Measurements from ENCODE around the gene CDC20. TPM values are rescaled to one million over a fixed set of nuclear protein-coding genes. Genes with fewer than 3 reads are reported as not detected.
A peak's percentile ranks its signal among the peaks of the same experiment; 100 is the strongest.
"Not testable (repeated sequence)": the region's sequence is repeated elsewhere in the genome, so short reads cannot be mapped to it uniquely, and the experiment has no call there.

CDC20 gene
- total RNA-seq, 1 experiment from 2014 or later: 190 TPM

DNA sequence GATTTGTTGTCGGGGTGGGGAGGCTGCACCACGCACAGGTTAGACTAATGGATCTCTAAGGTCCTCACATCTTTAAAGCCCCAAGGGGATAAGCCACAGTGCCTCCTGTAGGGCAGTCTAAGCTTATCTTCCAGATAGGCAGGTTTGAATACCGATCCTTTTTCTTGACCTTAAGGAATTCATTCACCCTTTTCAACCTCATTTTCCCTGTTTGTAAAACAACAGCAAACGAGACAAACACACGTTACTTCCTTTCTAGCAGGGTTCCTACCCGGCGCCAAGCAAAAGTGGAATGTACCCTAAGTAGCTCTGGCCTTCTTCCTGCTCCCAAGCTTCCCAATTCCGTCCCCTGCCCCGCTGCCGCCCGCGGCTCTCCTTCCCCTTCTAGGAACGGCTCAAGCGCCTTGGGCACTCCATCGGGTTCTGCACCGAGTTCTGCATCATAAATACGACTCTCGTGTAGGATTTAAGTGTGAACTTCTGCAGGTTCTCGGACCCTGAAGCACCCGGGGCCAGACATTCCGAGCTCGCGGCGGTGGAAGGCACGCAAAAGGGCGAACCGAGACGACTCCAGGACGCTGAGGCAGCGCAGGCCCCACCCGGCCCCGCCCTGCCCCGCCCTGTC, 548 bp upstream of the CDC20 start:
- DNase-seq (ENCODE audit: low spot score): peak; percentile 70

DNA sequence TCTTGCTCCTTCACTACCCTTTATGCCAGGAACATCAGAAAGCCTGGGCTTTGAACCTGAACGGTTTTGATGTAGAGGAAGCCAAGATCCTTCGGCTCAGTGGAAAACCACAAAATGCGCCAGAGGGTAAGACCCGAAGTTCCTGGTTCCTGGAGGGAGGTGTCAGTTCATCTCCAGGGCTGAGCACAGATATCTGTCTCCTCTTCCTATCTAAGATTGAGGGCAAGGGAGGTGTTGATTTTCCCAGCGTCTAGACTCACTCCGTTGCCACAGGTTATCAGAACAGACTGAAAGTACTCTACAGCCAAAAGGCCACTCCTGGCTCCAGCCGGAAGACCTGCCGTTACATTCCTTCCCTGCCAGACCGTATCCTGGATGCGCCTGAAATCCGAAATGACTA, 915 bp downstream of the CDC20 start:
- DNase-seq (ENCODE audit: low spot score): peak; percentile 37

DNA sequence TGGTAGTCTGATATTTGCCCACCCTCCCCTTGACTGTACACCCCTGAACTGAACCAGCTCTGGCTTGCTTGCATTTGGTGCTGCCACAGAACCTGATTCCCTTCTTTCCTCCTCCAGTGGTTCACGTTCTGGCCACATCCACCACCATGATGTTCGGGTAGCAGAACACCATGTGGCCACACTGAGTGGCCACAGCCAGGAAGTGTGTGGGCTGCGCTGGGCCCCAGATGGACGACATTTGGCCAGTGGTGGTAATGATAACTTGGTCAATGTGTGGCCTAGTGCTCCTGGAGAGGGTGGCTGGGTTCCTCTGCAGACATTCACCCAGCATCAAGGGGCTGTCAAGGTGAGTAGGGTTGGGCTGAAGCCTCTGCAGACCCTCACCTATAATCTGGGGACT, 1.8 kb downstream of the CDC20 start:
- DNase-seq (ENCODE audit: low spot score): no peak

DNA sequence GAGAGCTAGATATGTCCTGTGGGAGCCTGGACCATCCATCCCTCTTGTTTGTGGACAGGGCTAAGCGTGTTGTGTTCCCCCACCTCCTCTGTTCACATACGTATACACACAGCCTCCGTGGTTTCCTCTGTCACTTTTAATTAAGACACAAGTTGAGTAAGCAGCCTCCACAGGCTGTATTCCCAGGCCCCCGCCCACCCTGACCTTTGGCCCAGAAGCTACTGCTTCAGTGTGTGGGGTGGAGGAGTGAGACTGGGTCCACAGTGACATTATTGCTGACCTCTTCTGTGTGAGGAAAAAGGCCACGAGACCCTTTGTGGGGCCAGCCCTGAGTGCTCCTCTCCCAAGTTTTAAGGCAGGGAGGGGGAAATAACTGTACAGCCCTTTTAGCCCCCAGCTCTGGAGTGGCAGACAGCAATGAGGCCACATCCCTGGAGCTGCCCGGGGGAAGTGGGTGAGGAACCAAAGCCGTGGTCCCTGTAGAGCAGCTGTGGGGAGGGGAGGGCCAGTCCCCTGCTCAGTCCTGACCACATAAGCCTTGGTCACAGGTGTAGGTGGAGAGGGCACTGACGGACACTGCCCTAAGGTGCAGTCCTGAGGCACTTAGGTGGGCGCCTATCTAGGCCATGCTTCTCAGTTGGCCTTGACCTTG, 4.6 kb downstream of the CDC20 start:
- peak; percentile 19 for DNase-seq (ENCODE audit: low spot score)

- DNase-seq (ENCODE audit: low spot score): no peak
Measured at GRCh38 chr1:43363935-43364525, 5.2 kb downstream of the CDC20 start.

DNA sequence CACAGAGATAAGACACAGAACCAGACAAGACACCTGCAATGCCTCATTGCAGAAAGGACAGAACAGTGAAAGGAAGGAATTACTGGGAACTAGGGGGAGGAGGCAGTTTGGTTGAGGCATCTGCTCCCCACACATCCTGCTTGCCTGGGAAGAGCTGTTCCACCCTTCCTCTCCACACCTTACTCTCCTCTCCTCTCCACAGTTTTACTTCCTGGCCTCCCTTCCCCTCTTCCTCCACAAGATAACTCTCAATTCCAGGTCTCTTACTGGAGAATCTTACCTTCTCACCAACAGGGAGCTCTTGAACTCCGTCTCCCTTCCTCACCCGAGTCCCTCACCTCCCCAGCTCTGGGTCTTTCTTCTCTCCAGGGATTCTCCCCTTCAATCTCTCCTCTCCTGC, 6.9 kb downstream of the CDC20 start:
- no peak for DNase-seq (ENCODE audit: low spot score)

- no peak for DNase-seq (ENCODE audit: low spot score)
Measured at GRCh38 chr1:43366179-43366578, 7.4 kb downstream of the CDC20 start.

DNA sequence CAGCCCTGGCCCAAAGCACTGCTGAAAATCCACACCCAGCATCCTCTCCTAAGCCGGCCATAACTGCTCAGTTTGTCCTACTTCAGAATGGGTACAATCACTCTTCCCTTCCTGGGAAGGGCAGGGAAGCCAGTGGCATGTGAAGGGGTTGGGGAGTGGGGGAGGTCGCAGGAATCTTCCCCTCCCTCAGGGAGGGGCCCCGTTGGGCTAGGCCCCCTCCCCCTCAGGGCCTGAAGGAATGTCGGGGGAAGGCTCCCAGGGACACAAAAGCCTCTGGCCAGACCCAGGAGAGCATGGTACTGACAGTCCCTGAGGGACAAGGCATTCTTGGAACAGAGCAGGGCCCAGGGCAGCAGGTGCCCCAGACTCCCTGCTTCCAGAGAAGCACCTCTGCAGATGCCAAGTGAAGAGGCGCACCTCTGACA, 7.8 kb downstream of the CDC20 start:
- DNase-seq (ENCODE audit: low spot score): peak; percentile 36

DNA sequence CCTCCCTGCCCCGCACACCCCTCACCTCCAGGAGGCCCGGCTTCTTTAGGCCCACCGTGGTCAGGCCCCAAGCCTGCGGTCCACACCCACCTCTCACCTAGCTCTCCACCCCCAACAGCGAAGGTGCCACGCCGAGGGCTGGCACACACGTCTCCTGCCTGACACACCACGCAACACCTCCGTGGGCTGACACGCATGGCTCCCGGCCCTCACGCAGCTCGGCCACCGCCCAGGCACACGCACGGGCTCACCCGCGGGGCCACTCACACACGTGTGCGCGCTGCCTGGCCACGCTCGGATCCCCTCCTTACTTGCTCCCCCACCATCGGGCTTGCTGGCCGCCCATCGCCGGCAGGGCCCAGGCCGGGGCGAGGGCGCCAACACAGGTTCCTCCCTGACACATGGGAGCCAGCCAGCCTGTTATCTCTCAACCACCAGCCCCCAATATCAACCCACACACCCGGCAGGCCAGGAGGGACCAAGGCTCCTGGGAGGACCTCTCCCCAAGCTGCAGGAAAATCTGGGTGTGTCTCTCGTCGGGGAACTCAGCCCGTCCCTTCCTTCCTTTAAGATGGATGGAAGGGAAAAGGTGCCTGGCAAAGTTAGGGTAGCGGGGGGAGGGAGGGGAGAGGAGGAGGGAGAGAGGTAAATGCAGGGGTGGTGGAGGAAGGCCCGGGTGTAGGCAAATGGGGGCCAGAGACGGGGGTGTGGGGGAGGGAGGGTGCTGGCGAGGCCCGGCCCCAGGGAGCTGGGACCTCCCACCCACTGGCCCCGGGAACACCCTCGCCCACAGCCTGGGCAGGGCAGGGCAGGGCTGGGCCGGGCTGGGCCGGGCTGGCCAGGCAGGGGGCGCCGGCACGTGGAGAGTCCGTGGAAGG, 8.5 kb downstream of the CDC20 start:
- DNase-seq (ENCODE audit: low spot score): peak; percentile 69

GRCh38 chr1:43367904-43368645, 9.3 kb downstream of the CDC20 start, which contains the start of gene ELOVL1:
Gene ELOVL1, minus strand, starts transcription at chr1:43368011. Its CDS starts 2,402 bp downstream, at chr1:43365609.
- DNase-seq (ENCODE audit: low spot score): peak; percentile 73

GRCh38 chr1:43368646-43369020, 9.9 kb downstream of the CDC20 start:
- DNase-seq (ENCODE audit: low spot score): peak; percentile 43

DNA sequence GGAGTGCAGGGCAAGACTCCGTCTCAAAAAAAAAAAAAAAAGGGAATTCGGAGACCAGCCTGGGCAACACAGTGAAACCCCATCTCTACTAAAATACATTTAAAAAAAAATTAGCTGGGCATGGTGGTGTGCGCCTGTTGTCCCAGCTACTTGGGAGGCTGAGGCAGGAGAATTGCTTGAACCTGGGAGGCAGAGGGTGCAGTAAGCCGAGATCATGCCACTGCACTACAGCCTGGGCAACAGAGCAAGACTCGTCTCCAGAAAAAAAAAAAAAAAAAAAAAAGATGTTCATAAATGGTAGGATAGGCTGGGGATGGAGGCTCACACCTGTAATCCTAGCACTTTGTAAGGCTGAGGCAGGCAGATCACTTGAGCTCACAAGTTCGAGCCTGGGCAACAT, 11.0 kb downstream of the CDC20 start:
- not testable (repeated sequence) for DNase-seq (ENCODE audit: low spot score)

DNA sequence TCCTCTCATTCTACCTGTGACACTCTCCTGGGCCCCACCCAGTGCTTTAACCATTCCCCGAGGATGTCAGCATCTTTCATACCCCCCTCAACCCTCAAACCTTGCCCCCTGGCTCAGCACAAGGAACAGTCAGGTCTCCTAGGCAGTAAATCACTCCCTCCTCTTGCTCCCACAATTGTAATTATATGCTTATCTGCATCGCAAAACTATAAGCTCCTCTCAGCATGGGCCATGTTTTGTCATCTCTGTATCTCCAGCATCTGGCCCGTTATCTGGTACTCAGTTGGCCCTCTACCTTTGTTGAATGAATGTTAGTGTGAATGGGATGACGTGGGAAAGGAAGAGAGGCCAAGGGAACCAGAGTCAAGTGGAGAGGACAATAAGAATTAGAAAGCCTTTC, 11.8 kb downstream of the CDC20 start:
- no peak for DNase-seq (ENCODE audit: low spot score)

GRCh38 chr1:43372172-43372571, 13.4 kb downstream of the CDC20 start:
- no peak for DNase-seq (ENCODE audit: low spot score)

- peak; percentile 93 for DNase-seq (ENCODE audit: low spot score)
Measured at GRCh38 chr1:43373066-43373940, 14.5 kb downstream of the CDC20 start.

DNA sequence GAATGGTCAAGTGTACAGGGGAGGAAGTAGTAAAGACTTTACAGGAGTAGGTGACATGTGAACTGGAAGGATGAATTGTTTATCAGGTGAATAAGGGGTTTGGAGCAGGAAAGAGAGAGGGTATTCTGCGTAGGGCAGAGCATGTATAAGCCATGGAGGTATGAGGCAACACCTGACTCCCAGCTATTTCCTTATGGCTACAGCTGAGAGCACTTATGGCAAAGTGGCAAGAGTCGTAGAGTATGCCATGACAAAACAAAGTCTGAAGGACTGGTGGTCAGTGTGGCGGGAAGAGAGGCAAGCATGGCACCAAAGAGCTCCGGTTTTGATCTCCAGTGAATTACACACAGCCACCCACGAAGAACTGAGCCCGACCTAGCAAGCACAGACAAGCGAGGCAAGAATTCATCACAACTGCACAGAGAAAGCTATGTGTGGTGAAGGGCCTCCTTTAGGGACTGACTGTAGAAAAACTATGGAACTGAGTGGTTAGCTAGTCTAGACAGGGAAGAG, 18.0 kb downstream of the CDC20 start:
- DNase-seq (ENCODE audit: low spot score): no peak

DNA sequence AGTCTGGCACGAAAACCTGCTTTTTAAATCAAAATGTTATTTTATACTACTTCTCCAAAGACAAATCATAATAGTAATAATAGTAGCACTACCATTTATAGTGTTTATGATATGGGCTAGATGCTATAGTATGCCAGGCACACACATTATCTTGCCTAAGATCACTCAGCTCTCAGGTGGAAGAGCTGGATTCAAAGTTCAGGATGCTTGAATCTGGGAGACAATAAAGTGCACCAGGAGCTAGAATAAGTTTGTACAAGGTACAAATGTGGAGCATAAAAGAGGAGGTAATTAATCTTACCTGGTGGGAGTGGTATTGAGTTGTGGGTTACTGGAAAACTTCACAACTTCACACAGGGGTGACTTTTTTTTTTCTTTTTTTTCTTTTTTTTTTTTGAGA, 19.1 kb downstream of the CDC20 start:
- DNase-seq (ENCODE audit: low spot score): no peak

- DNase-seq (ENCODE audit: low spot score): no peak
Measured at GRCh38 chr1:43379476-43379875, 20.7 kb downstream of the CDC20 start.

- DNase-seq (ENCODE audit: low spot score): no peak
Measured at GRCh38 chr1:43381612-43382011, 22.8 kb downstream of the CDC20 start.

DNA sequence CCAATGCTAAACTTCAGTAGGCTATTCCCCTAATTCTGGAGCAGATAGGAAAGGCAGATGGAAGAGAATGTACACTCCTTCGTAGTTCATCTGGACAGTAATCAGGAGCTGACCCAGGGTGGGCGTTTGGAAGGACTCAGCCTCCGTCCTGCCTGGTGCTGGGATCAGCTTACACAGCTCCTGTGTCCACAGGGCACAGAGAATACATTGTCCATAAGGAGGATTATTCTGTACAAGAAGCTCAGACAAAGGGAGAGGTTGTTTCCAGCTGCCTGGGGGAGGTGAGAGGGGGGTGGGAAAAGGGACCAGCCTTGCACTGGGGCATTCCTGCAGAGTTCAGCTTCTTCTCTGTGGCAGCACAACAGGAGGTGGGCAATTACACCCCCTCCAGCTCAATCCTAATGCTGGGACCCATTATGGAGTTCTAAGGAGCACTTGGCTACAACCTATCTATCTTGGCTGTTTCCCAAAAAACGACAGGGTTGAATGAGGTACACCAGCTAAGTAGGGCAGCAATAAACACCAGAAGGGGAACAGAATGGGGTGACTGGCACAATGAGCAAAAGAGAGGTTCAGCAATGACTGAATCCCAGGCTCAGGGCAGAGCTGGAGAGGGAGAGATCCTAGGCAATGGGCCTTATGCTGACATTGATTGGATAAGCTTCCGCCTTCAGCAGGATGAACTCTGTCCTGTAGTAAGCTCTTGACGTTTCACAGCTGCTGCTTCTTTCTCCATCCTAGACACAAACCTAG, 23.4 kb downstream of the CDC20 start:
- no peak for DNase-seq (ENCODE audit: low spot score)

Measured in A172 (cell line).